Esophagus (tissue), 2 donors: Measurements from ENCODE around the gene OR6C70. TPM values are rescaled to one million over a fixed set of nuclear protein-coding genes. Genes with fewer than 3 reads are reported as not detected.

ENCODE experiments used
- H3K27ac ChIP-seq, 2 donors: one replicate each; pipeline ENCODE4 v1.5.1; 2013; ENCODE audit warnings: low read depth in 2 of 2, mild to moderate bottlenecking in 2 of 2, inconsistent platforms in 1 of 2, low read length in 1 of 2, moderate library complexity in 1 of 2
- H3K27me3 ChIP-seq, 2 donors: one replicate each; pipeline ENCODE4 v1.6.1; 2013; ENCODE audit warnings: low read length in 2 of 2, control low read depth in 1 of 2, mild to moderate bottlenecking in 1 of 2; ENCODE audit not compliant: insufficient read depth in 2 of 2, control insufficient read depth in 1 of 2
- H3K36me3 ChIP-seq, 2 donors: one replicate each; pipeline ENCODE4 v1.6.1; 2013; ENCODE audit warnings: low read length in 1 of 2; ENCODE audit not compliant: control insufficient read depth in 2 of 2, insufficient read depth in 2 of 2
- H3K4me1 ChIP-seq, 2 donors: one replicate each; pipeline ENCODE4 v1.6.1; 2013; ENCODE audit warnings: low read length in 1 of 2; ENCODE audit not compliant: control insufficient read depth in 2 of 2, insufficient read depth in 2 of 2
- H3K4me3 ChIP-seq, 2 donors: one replicate each; pipeline ENCODE4 v1.5.1; 2013; ENCODE audit warnings: low read length in 2 of 2, mild to moderate bottlenecking in 2 of 2, low read depth in 1 of 2, moderate library complexity in 1 of 2
- H3K9me3 ChIP-seq, 2 donors: one replicate each; pipeline ENCODE4 v1.6.1; 2013; ENCODE audit warnings: mild to moderate bottlenecking in 2 of 2, low read depth in 1 of 2, low read length in 1 of 2, moderate library complexity in 1 of 2; ENCODE audit not compliant: control insufficient read depth in 2 of 2, insufficient read depth in 1 of 2
- WGBS, 2 donors: extraction: QIAGEN DNeasy Blood & Tissue Kit; methylation state at CpG; one replicate each; pipeline ENCODE4 v1.1.7; 2013; 5-methylcytosine and 5-hydroxymethylcytosine counted together
- polyA plus RNA-seq, 2 donors: library from polyadenylated mRNA; stranded (reverse); fragments of 200-250 nt; gene quantifications; one replicate each; pipeline ENCODE4 v1.2.3, GENCODE V29; 2013
- donor health status: healthy with polysubstance abuse.
- donor health status: Bipolar disorder and iron deficiency.

Gene OR6C70
- polyA plus RNA-seq, 2 donors, result not detected

GRCh38 chr12:55425954-55426353 lies 44.0 kb downstream of the OR6C70 start, which contains the start of gene OR6C76:
OR6C76 (plus strand) TSS chr12:55426254; CDS start chr12:55426254, 0 bp downstream.
- Histone ChIP-seq H3K4me3 (no peak within 1 kb of the TSS), H3K27me3 (no peaks in the 10 kb centered on the region), H3K36me3 (no peaks in the 10 kb centered on the region), H3K4me1 (no peaks in the 10 kb centered on the region), H3K27ac (no peak within 1 kb of the TSS), H3K9me3 (no peaks in the 10 kb centered on the region)
- WGBS, 2 donors, result 62 to 69% methylated on average over 4 of the region's 4 CpGs

DNA sequence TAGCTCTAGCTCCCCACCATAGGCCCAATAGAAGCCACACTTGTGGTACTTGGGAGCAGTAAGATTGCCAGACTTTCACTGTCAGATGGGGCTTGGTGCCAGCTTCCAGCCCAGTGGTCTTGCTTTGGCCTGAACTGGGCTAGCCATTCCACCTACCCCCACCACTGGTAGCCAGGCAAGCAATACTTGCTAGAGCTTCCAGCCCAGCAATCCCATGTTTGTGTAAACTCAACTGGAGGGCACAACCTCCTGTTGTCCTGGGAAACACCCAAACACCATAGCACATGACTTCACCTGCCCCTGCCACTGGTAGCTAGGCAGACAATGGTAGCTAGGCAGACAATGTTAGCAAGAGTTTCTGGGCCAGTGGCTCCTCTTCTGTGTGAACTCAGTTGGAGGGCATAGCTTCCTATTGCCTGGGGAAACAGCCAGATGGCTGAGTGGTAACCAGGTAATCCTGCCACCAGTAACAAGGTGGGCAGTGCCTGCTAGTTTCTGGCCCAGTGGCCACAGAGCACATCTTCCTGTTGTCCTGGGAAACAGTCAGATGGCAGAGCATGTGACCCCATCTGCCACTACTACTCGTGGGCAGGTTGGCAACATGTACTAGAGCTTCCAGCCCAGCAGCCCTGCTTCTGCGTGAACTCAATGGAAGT lies 49.5 kb downstream of the OR6C70 start:
- H3K27ac ChIP-seq, result no peak overlapping the region
- 72 to 79% methylated on average over 2 of the region's 2 CpGs for WGBS, 2 donors
- no peaks in the 10 kb centered on the region for H3K27me3 ChIP-seq
- peaks cover 0 to 3% of the 10 kb centered on the region in 2 donors for H3K9me3 ChIP-seq
- no peaks in the 10 kb centered on the region for H3K4me1 ChIP-seq
- H3K4me3 ChIP-seq, result no peak overlapping the region
- no peaks in the 10 kb centered on the region for H3K36me3 ChIP-seq

Other genes with a start within 250 kb of the OR6C70 start
- gene OR10A7, start 249.1 kb downstream of the OR6C70 start, polyA plus RNA-seq, result not detected
- not detected for gene OR6C74, start 225.5 kb downstream of the OR6C70 start, polyA plus RNA-seq
- not detected for gene OR6C6, start 173.6 kb downstream of the OR6C70 start, polyA plus RNA-seq
- not detected for gene OR6C1, start 155.8 kb downstream of the OR6C70 start, polyA plus RNA-seq
- not detected for gene OR6C3, start 139.4 kb downstream of the OR6C70 start, polyA plus RNA-seq
- gene OR6C75, start 107.2 kb downstream of the OR6C70 start, polyA plus RNA-seq, result not detected
- gene OR6C65, start 69.6 kb downstream of the OR6C70 start, polyA plus RNA-seq, result not detected
- not detected for gene OR6C76, start 43.9 kb downstream of the OR6C70 start, polyA plus RNA-seq
- under 1 TPM in 1 of 2 donors, not detected in 1; 0.02 TPM for gene OR6C2, start 26.1 kb downstream of the OR6C70 start, polyA plus RNA-seq
- not detected for gene OR6C68, start 22.2 kb upstream of the OR6C70 start, polyA plus RNA-seq
- gene OR6C4, start 79.5 kb upstream of the OR6C70 start, polyA plus RNA-seq, result not detected
- gene OR2AP1, start 102.3 kb upstream of the OR6C70 start, polyA plus RNA-seq, result not detected
- not detected for gene OR10P1, start 166.8 kb upstream of the OR6C70 start, polyA plus RNA-seq
- gene ITGA7, start 237.8 kb upstream of the OR6C70 start, polyA plus RNA-seq, result 10 to 100 TPM; 15.3 to 24.6 TPM
- gene BLOC1S1, start 245.9 kb upstream of the OR6C70 start, polyA plus RNA-seq, result 100 to 1,000 TPM; 269 to 326 TPM